ENCODE measurements around the gene LMX1A.

The LMX1A gene

GRCh38 chr1:165325460-165326203 lies 30.9 kb downstream of the LMX1A start:
- no peak for DNase-seq (ENCODE audit: low read depth)

GRCh38 chr1:165324050-165324449 lies 32.5 kb downstream of the LMX1A start:
- no peak for DNase-seq (ENCODE audit: low read depth)

- DNase-seq (ENCODE audit: low read depth), result no peak
These were observed 38.9 kb downstream of the LMX1A start for GRCh38 chr1:165317612-165318011.

- DNase-seq (ENCODE audit: low read depth), result no peak
These were observed 40.3 kb downstream of the LMX1A start for GRCh38 chr1:165316153-165316772.

- no peak for DNase-seq (ENCODE audit: low read depth)
These were observed 41.0 kb downstream of the LMX1A start for GRCh38 chr1:165315481-165315880.

GRCh38 chr1:165313903-165314302 lies 42.6 kb downstream of the LMX1A start:
- no peak for DNase-seq (ENCODE audit: low read depth)

- DNase-seq (ENCODE audit: low read depth), result no peak
These were observed 43.9 kb downstream of the LMX1A start for GRCh38 chr1:165312591-165312990.

- DNase-seq (ENCODE audit: low read depth), result no peak
These were observed 49.7 kb downstream of the LMX1A start for GRCh38 chr1:165306543-165307434.

- no peak for DNase-seq (ENCODE audit: low read depth)
These were observed 53.1 kb downstream of the LMX1A start for GRCh38 chr1:165303386-165303785.

GRCh38 chr1:165300400-165300903 lies 56.1 kb downstream of the LMX1A start:
- DNase-seq (ENCODE audit: low read depth), result no peak

- DNase-seq (ENCODE audit: low read depth), result no peak
These were observed 58.2 kb downstream of the LMX1A start for GRCh38 chr1:165298203-165298820.

GRCh38 chr1:165296205-165296604 lies 60.3 kb downstream of the LMX1A start:
- DNase-seq (ENCODE audit: low read depth), result no peak

- no peak for DNase-seq (ENCODE audit: low read depth)
These were observed 66.4 kb downstream of the LMX1A start for GRCh38 chr1:165290148-165290547.

GRCh38 chr1:165289556-165289955 lies 67.0 kb downstream of the LMX1A start:
- DNase-seq (ENCODE audit: low read depth), result no peak

GRCh38 chr1:165288350-165289120 lies 68.0 kb downstream of the LMX1A start:
- no peak for DNase-seq (ENCODE audit: low read depth)

GRCh38 chr1:165287781-165288180 lies 68.7 kb downstream of the LMX1A start:
- no peak for DNase-seq (ENCODE audit: low read depth)

GRCh38 chr1:165287329-165287728 lies 69.2 kb downstream of the LMX1A start:
- no peak for DNase-seq (ENCODE audit: low read depth)

GRCh38 chr1:165284454-165284853 lies 72.1 kb downstream of the LMX1A start:
- DNase-seq (ENCODE audit: low read depth), result no peak

- no peak for DNase-seq (ENCODE audit: low read depth)
These were observed 75.2 kb downstream of the LMX1A start for GRCh38 chr1:165281207-165281901.

- DNase-seq (ENCODE audit: low read depth), result no peak
These were observed 76.6 kb downstream of the LMX1A start for GRCh38 chr1:165279882-165280281.

GRCh38 chr1:165276314-165276713 lies 80.2 kb downstream of the LMX1A start:
- no peak for DNase-seq (ENCODE audit: low read depth)

Data from stimulated activated CD8-positive, alpha-beta memory T cell treated with anti-CD3 and anti-CD28 coated beads, Interleukin-4, amount 100 ng/mL, for 24 hours (primary cell).